A549 (cell line): ENCODE data around the gene RCE1.

ENCODE experiments used
- CBX8 ChIP-seq: fragments of 200-600 bp; sonication (generic); IDR thresholded peaks from 2 replicates; pipeline ENCODE4 v1.6.1; 2016
- CTCF ChIP-seq: fragments of >200 bp; sonication (Bioruptor Twin); formaldehyde crosslinking; IDR thresholded peaks from 3 replicates; pipeline ENCODE4 v1.5.1; 2016
- ELK1 ChIP-seq: fragments of 150-350 bp; IDR thresholded peaks from 2 replicates; pipeline ENCODE4 v1.6.1; 2014; ENCODE audit warnings: low read depth, mild to moderate bottlenecking, low read length
- FOSB ChIP-seq: fragments of 250-450 bp; sonication (Bioruptor Pico); IDR thresholded peaks from 2 replicates; pipeline ENCODE4 v1.5.0; 2020; ENCODE audit warnings: mild to moderate bottlenecking, moderate library complexity
- HMGXB4 ChIP-seq: fragments of 250-450 bp; sonication (Bioruptor Pico); IDR thresholded peaks from 2 replicates; pipeline ENCODE4 v1.5.0; 2021; ENCODE audit warnings: mild to moderate bottlenecking, moderate library complexity, borderline replicate concordance
- JUN ChIP-seq, 2 experiments: fragments of >200 bp; sonication (Bioruptor Twin); formaldehyde crosslinking; IDR thresholded peaks; 2 replicates in 1 of 2; 3 replicates in 1 of 2; pipeline ENCODE4 v1.6.1; 2016 to 2017
- KDM5A ChIP-seq: fragments of 200-600 bp; sonication (generic); IDR thresholded peaks from 2 replicates; pipeline ENCODE4 v1.6.1; 2016; ENCODE audit warnings: antibody characterized with exemption, mild to moderate bottlenecking
- MYC ChIP-seq: IDR thresholded peaks from 2 replicates; pipeline ENCODE4 v1.6.1; 2012; ENCODE audit warnings: mild to moderate bottlenecking, inconsistent platforms, low read length, improper control_type of control experiment, borderline replicate concordance
- PHF8 ChIP-seq: fragments of 200-600 bp; sonication (generic); IDR thresholded peaks from 2 replicates; pipeline ENCODE4 v1.6.1; 2016; ENCODE audit warnings: low read depth, mild to moderate bottlenecking, antibody characterized with exemption, moderate library complexity, borderline replicate concordance
- POLR2A ChIP-seq: IDR thresholded peaks from 2 replicates; pipeline ENCODE4 v1.6.1; 2012; ENCODE audit warnings: mild to moderate bottlenecking, low read length
- RFX5 ChIP-seq: fragments of 450-650 bp; IDR thresholded peaks from 2 replicates; pipeline ENCODE4 v1.7.1; 2014; ENCODE audit warnings: antibody characterized with exemption, mild to moderate bottlenecking, moderate library complexity

GRCh38 chr11:66815646-66816045, 27.6 kb upstream of the RCE1 start:
- TF ChIP-seq CTCF, result no peak
- no peak for TF ChIP-seq RFX5
- no peak for TF ChIP-seq JUN (IDR thresholded peaks at IDR 0.05)
- no peak for TF ChIP-seq PHF8
- TF ChIP-seq MYC, result no peak
- no peak for TF ChIP-seq KDM5A
- TF ChIP-seq HMGXB4 (CRISPR knock-in tag), result no peak
- TF ChIP-seq POLR2A, result no peak
- TF ChIP-seq ELK1, result no peak
- no peak for TF ChIP-seq FOSB (CRISPR knock-in tag)
- TF ChIP-seq CBX8, result no peak
